Liver (tissue), 9 donors: ENCODE data around the gene INTS1. TPM values are rescaled to one million over a fixed set of nuclear protein-coding genes. Genes with fewer than 3 reads are reported as not detected.

Experiments used
- DNase-seq: peaks from one replicate; pipeline ENCODE4 v3.0.0-alpha.2; 2017; ENCODE audit warnings: low spot score
- H3K27ac ChIP-seq, 2 donors: one replicate each; pipeline ENCODE4 v1.7.0; 2013; ENCODE audit warnings: inconsistent platforms in 2 of 2, low read length in 2 of 2, control low read depth in 1 of 2, low read depth in 1 of 2, mild to moderate bottlenecking in 1 of 2
- H3K27me3 ChIP-seq, 4 donors: one replicate each; pipeline versions ENCODE4 v1.6.1 to v1.7.0; 2013; ENCODE audit warnings: low read length in 3 of 4, inconsistent platforms in 1 of 4, mild to moderate bottlenecking in 1 of 4, moderate library complexity in 1 of 4; ENCODE audit not compliant: control insufficient read depth in 4 of 4, insufficient read depth in 4 of 4
- H3K36me3 ChIP-seq, 4 donors: one replicate each; pipeline versions ENCODE4 v1.6.1 to v1.7.0; 2013; ENCODE audit warnings: low read length in 3 of 4, mild to moderate bottlenecking in 3 of 4, low read depth in 1 of 4, moderate library complexity in 1 of 4; ENCODE audit not compliant: control insufficient read depth in 4 of 4, insufficient read depth in 3 of 4
- H3K4me1 ChIP-seq, 4 donors: one replicate each; pipeline versions ENCODE4 v1.6.1 to v1.7.0; 2013; ENCODE audit warnings: low read length in 3 of 4, mild to moderate bottlenecking in 3 of 4, moderate library complexity in 1 of 4; ENCODE audit not compliant: control insufficient read depth in 4 of 4, insufficient read depth in 4 of 4
- H3K4me3 ChIP-seq, 3 donors: one replicate each; pipeline versions ENCODE4 v1.6.1 to v1.7.0; 2013; ENCODE audit warnings: low read length in 3 of 3, control low read depth in 1 of 3, low read depth in 1 of 3, mild to moderate bottlenecking in 1 of 3
- H3K9ac ChIP-seq, 2 donors: one replicate each; pipeline ENCODE4 v1.7.0; 2013; ENCODE audit warnings: low read length in 2 of 2, mild to moderate bottlenecking in 2 of 2, moderate library complexity in 2 of 2, control low read depth in 1 of 2, low read depth in 1 of 2
- H3K9me3 ChIP-seq, 4 donors: one replicate each; pipeline versions ENCODE4 v1.6.1 to v1.7.0; 2013; ENCODE audit warnings: low read length in 3 of 4; ENCODE audit not compliant: control insufficient read depth in 4 of 4
- EGR1 ChIP-seq, 2 donors: IDR thresholded peaks; 2 replicates each; pipeline ENCODE4 v1.6.1; 2016 to 2018; ENCODE audit warnings: antibody characterized with exemption in 2 of 2, low read depth in 2 of 2
- FOXA1 ChIP-seq: IDR thresholded peaks from 2 replicates; pipeline ENCODE4 v1.6.1; 2016; ENCODE audit warnings: antibody characterized with exemption
- FOXA2 ChIP-seq: IDR thresholded peaks from 2 replicates; pipeline ENCODE4 v1.6.1; 2016; ENCODE audit warnings: antibody characterized with exemption
- HNF4A ChIP-seq, 2 donors: conservative IDR thresholded peaks; 2 replicates each; pipeline ENCODE4 v1.6.1; 2016; ENCODE audit warnings: antibody characterized with exemption in 2 of 2, mild to moderate bottlenecking in 2 of 2
- HNF4G ChIP-seq: IDR thresholded peaks from 2 replicates; pipeline ENCODE4 v1.6.1; 2016; ENCODE audit warnings: antibody characterized with exemption
- JUND ChIP-seq, 2 donors: IDR thresholded peaks; 2 replicates each; pipeline ENCODE4 v1.6.1; 2016; ENCODE audit warnings: antibody characterized with exemption in 2 of 2
- NR2F2 ChIP-seq: IDR thresholded peaks from 2 replicates; pipeline ENCODE4 v1.6.1; 2016; ENCODE audit warnings: antibody characterized with exemption
- RAD21 ChIP-seq, 2 donors: IDR thresholded peaks; 2 replicates each; pipeline ENCODE4 v1.6.1; 2016; ENCODE audit warnings: antibody characterized with exemption in 2 of 2, mild to moderate bottlenecking in 2 of 2
- RXRA ChIP-seq, 2 donors: IDR thresholded peaks; 2 replicates each; pipeline ENCODE4 v1.6.1; 2017 to 2018; ENCODE audit warnings: antibody characterized with exemption in 2 of 2, mild to moderate bottlenecking in 1 of 2
- SP1 ChIP-seq: IDR thresholded peaks from 2 replicates; pipeline ENCODE4 v1.6.1; 2018; ENCODE audit warnings: antibody characterized with exemption, mild to moderate bottlenecking
- TAF1 ChIP-seq: conservative IDR thresholded peaks from 2 replicates; pipeline ENCODE4 v1.6.1; 2016; ENCODE audit warnings: antibody characterized with exemption, mild to moderate bottlenecking
- YY1 ChIP-seq: IDR thresholded peaks from 2 replicates; pipeline ENCODE4 v1.6.1; 2016; ENCODE audit warnings: antibody characterized with exemption, mild to moderate bottlenecking
- WGBS: extraction: QIAGEN DNeasy Blood & Tissue Kit; methylation state at CpG from one replicate; pipeline ENCODE4 v1.1.7; 2013; 5-methylcytosine and 5-hydroxymethylcytosine counted together
- polyA plus RNA-seq, 2 donors: library from polyadenylated mRNA; stranded (reverse) in 1 of 2; unstranded in 1 of 2; fragments of 200-250 nt in 1 of 2; fragments of >200 nt in 1 of 2; fragmentation: Nextera tagmentation in 1 of 2; extraction: Ambion mirVana in 1 of 2; gene quantifications; one replicate each; pipeline versions ENCODE4 v1.2.1 to v1.2.3, GENCODE V29; 2013 to 2015
- total RNA-seq, 2 donors: library from RNA; depleted of rRNA; stranded (reverse); fragments of >200 nt; gene quantifications; one replicate each; pipeline ENCODE4 v1.2.3, GENCODE V29; 2014
- TF ChIP-seq, protein P1 (sequence below): IDR thresholded peaks from 2 replicates; pipeline ENCODE4 v1.6.1; 2016; ENCODE audit warnings: antibody characterized with exemption
- TF ChIP-seq, protein P2 (sequence below): IDR thresholded peaks from 2 replicates; pipeline ENCODE4 v1.6.1; 2016; ENCODE audit warnings: antibody characterized with exemption
- TF ChIP-seq, protein P3 (sequence below): IDR thresholded peaks from 2 replicates; pipeline ENCODE4 v1.6.1; 2016; ENCODE audit warnings: antibody characterized with exemption, mild to moderate bottlenecking
- TF ChIP-seq, protein P4 (sequence below): fragments of 150-350 bp; IDR thresholded peaks from 2 replicates; pipeline ENCODE4 v1.5.1; 2017; ENCODE audit warnings: improper control_type of control experiment, low read depth, low read length; ENCODE audit not compliant: missing input control
- donor health status: healthy.
- donor health status: healthy.
- donor health status: healthy.
- donor health status: healthy.
- donor health status: healthy.

The INTS1 gene
- total and polyA plus RNA-seq, 4 donors = 14.6 to 37.9 (median 30.7) TPM

DNA sequence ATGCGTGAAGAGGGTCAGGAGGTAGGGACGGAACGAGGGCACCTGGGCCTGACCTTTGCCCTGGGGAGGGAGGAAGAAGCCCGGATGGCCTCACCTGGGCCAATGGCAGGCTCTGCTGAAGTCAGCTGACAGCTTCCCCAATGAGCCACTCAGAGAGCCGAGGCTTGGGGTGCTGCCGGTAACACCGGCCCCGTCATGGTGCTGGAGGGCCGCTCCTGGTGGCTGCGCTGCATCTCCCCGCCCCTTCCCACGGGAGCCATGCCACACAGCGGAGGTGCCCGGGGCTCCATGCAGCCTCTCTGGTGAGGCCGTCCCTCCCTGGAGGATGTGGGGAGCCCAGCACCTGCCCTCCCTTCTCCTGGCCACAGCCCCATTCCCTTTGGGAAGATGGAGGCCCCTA lies 27.3 kb downstream of the INTS1 start (continued):
- TF ChIP-seq RAD21 (IDR thresholded peaks at IDR 0.05) (no peak), SP1 (no peak), JUND (IDR thresholded peaks at IDR 0.05) (no peak), EGR1 (IDR thresholded peaks at IDR 0.05; ENCODE audit: low read depth in 2 of 2) (no peak)
- TF ChIP-seq, protein P1, sequence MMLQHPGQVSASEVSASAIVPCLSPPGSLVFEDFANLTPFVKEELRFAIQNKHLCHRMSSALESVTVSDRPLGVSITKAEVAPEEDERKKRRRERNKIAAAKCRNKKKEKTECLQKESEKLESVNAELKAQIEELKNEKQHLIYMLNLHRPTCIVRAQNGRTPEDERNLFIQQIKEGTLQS = no peak

DNA sequence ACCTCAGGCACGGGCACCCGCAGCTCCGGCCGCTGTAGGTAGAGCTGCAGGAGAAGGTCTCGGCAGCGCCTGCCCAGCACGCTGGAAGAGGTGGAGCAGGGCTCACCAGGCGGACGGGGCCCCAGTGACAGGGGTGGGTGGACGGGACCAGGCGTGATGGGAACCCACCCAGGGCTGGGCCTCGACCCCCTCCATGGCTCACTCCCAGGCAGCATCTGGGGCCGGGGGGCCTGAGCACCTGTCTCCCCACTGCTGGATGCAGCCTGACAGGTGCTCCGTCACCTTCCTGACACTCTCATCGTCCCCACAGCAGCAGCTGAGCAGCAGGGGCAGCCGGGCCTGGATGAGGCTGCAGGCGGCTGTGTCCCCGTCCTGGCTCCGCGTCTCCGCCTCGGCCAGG lies 28.2 kb downstream of the INTS1 start:
- DNase-seq = no peak
- Histone ChIP-seq H3K27ac (no peak overlapping the region), H3K9ac (no peak overlapping the region), H3K4me3 (no peak overlapping the region), H3K27me3 (no peaks in the 10 kb centered on the region), H3K36me3 (peaks cover 7 to 71% (median 27%) of the 10 kb centered on the region in 4 donors), H3K9me3 (no peaks in the 10 kb centered on the region), H3K4me1 (no peaks in the 10 kb centered on the region)
- no peak for TF ChIP-seq TAF1
- no peak for TF ChIP-seq FOXA1
- TF ChIP-seq RAD21 (IDR thresholded peaks at IDR 0.05) = no peak
- no peak for TF ChIP-seq SP1
- TF ChIP-seq, protein P2, sequence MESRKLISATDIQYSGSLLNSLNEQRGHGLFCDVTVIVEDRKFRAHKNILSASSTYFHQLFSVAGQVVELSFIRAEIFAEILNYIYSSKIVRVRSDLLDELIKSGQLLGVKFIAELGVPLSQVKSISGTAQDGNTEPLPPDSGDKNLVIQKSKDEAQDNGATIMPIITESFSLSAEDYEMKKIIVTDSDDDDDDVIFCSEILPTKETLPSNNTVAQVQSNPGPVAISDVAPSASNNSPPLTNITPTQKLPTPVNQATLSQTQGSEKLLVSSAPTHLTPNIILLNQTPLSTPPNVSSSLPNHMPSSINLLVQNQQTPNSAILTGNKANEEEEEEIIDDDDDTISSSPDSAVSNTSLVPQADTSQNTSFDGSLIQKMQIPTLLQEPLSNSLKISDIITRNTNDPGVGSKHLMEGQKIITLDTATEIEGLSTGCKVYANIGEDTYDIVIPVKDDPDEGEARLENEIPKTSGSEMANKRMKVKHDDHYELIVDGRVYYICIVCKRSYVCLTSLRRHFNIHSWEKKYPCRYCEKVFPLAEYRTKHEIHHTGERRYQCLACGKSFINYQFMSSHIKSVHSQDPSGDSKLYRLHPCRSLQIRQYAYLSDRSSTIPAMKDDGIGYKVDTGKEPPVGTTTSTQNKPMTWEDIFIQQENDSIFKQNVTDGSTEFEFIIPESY = no peak
- TF ChIP-seq, protein P1 = no peak
- TF ChIP-seq JUND (IDR thresholded peaks at IDR 0.05) = no peak
- WGBS = 97% methylated on average over 22 of the region's 22 CpGs

DNA sequence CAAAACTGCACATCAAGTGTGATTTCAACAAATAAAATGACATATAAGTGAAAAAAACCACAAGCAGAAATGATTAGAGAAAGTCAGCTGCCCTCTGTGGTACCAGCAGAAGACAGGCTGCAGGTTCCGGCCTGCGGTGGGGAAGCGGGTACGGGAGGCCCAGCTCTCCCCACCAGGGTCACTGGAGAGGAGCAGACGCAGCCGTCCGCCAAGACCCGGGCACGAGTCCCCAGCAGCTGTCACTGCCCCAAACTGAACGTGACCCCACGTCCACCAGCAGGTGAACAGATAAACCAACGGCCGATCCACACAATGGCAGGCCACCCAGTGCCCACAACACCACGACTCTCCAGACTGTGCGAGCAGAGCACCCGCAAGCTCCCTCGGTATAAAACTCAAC lies 28.8 kb downstream of the INTS1 start:
- H3K4me3 ChIP-seq = no peak overlapping the region
- 94% methylated on average over 17 of the region's 17 CpGs for WGBS
- DNase-seq = no peak
- no peak overlapping the region for H3K27ac ChIP-seq
- H3K9me3 ChIP-seq = no peaks in the 10 kb centered on the region
- no peaks in the 10 kb centered on the region for H3K27me3 ChIP-seq
- TF ChIP-seq SP1 = no peak
- TF ChIP-seq, protein P3, sequence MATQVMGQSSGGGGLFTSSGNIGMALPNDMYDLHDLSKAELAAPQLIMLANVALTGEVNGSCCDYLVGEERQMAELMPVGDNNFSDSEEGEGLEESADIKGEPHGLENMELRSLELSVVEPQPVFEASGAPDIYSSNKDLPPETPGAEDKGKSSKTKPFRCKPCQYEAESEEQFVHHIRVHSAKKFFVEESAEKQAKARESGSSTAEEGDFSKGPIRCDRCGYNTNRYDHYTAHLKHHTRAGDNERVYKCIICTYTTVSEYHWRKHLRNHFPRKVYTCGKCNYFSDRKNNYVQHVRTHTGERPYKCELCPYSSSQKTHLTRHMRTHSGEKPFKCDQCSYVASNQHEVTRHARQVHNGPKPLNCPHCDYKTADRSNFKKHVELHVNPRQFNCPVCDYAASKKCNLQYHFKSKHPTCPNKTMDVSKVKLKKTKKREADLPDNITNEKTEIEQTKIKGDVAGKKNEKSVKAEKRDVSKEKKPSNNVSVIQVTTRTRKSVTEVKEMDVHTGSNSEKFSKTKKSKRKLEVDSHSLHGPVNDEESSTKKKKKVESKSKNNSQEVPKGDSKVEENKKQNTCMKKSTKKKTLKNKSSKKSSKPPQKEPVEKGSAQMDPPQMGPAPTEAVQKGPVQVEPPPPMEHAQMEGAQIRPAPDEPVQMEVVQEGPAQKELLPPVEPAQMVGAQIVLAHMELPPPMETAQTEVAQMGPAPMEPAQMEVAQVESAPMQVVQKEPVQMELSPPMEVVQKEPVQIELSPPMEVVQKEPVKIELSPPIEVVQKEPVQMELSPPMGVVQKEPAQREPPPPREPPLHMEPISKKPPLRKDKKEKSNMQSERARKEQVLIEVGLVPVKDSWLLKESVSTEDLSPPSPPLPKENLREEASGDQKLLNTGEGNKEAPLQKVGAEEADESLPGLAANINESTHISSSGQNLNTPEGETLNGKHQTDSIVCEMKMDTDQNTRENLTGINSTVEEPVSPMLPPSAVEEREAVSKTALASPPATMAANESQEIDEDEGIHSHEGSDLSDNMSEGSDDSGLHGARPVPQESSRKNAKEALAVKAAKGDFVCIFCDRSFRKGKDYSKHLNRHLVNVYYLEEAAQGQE = no peak
- TF ChIP-seq YY1 = no peak
- TF ChIP-seq EGR1 (IDR thresholded peaks at IDR 0.05; ENCODE audit: low read depth in 2 of 2) = no peak
- no peak for TF ChIP-seq NR2F2
- TF ChIP-seq FOXA2 = no peak
- TF ChIP-seq, protein P4, sequence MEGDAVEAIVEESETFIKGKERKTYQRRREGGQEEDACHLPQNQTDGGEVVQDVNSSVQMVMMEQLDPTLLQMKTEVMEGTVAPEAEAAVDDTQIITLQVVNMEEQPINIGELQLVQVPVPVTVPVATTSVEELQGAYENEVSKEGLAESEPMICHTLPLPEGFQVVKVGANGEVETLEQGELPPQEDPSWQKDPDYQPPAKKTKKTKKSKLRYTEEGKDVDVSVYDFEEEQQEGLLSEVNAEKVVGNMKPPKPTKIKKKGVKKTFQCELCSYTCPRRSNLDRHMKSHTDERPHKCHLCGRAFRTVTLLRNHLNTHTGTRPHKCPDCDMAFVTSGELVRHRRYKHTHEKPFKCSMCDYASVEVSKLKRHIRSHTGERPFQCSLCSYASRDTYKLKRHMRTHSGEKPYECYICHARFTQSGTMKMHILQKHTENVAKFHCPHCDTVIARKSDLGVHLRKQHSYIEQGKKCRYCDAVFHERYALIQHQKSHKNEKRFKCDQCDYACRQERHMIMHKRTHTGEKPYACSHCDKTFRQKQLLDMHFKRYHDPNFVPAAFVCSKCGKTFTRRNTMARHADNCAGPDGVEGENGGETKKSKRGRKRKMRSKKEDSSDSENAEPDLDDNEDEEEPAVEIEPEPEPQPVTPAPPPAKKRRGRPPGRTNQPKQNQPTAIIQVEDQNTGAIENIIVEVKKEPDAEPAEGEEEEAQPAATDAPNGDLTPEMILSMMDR = no peak
- TF ChIP-seq RXRA (IDR thresholded peaks at IDR 0.05) = no peak
- TF ChIP-seq HNF4G = no peak
- TF ChIP-seq HNF4A (conservative IDR thresholded peaks at IDR 0.05) = no peak
- no peak for TF ChIP-seq TAF1
- TF ChIP-seq, protein P2 = no peak
- TF ChIP-seq JUND (IDR thresholded peaks at IDR 0.05) = no peak
- no peak for TF ChIP-seq FOXA1
- TF ChIP-seq, protein P1 = no peak
- H3K9ac ChIP-seq = no peak overlapping the region
- H3K4me1 ChIP-seq = no peaks in the 10 kb centered on the region
- peaks cover 5 to 72% (median 27%) of the 10 kb centered on the region in 4 donors for H3K36me3 ChIP-seq
